Adipocyte (in vitro differentiated cells): Measurements from ENCODE around the gene SLC2A2.

Experiments
- DNase-seq: peaks from one replicate; pipeline ENCODE4 v3.0.0-alpha.2; 2015; ENCODE audit warnings: low read depth
- H3K27me3 ChIP-seq: replicated peaks from 2 replicates; pipeline ENCODE4 v1.7.0; 2013; ENCODE audit warnings: mild to moderate bottlenecking, low read length, moderate library complexity; ENCODE audit not compliant: control insufficient read depth, insufficient read depth
- H3K36me3 ChIP-seq: 2 replicates; pipeline ENCODE4 v1.7.0; 2013; ENCODE audit warnings: low read length, mild to moderate bottlenecking, moderate library complexity; ENCODE audit not compliant: control insufficient read depth, insufficient read depth, severe bottlenecking
- H3K4me1 ChIP-seq: 2 replicates; pipeline ENCODE4 v1.7.0; 2013; ENCODE audit warnings: mild to moderate bottlenecking, low read length, moderate library complexity; ENCODE audit not compliant: control insufficient read depth, insufficient read depth
- H3K4me3 ChIP-seq: 2 replicates; pipeline ENCODE4 v1.7.0; 2013; ENCODE audit warnings: mild to moderate bottlenecking, low read length, moderate library complexity
- H3K9ac ChIP-seq: 2 replicates; pipeline ENCODE4 v1.7.0; 2013; ENCODE audit warnings: mild to moderate bottlenecking, low read length, moderate library complexity
- H3K9me3 ChIP-seq: 2 replicates; pipeline ENCODE4 v1.7.0; 2013; ENCODE audit warnings: mild to moderate bottlenecking, low read length, moderate library complexity; ENCODE audit not compliant: control insufficient read depth

The SLC2A2 gene

DNA sequence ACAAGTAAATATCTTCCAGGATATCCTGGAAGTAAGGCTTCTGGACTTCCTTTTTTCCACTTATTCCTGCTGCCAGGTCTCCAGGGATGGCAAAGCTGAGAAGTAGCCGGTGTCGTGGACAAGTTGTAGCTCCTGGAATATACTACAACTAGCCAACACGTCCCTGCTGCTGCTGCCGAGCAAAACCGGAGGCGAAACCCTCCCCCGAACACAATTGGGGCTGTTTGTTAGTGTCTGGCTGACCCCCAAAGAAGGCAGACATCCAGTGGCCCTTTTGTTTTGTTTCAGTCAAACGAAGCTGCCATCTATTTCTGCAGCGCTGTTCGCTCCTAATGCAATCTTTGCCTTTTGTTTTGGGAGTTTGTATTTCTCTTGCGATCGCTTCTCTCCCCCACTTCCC is 72.8 kb downstream of the SLC2A2 start:
- Histone ChIP-seq H3K4me3 (no peak overlapping the region), H3K9me3 (no peaks in the 10 kb centered on the region), H3K9ac (no peak overlapping the region), H3K27me3 (no peaks in the 10 kb centered on the region), H3K4me1 (no peaks in the 10 kb centered on the region), H3K36me3 (no peaks in the 10 kb centered on the region)
- no peak for DNase-seq

- Histone ChIP-seq H3K36me3 (no peaks in the 10 kb centered on the region), H3K9ac (no peak overlapping the region), H3K4me3 (no peak overlapping the region), H3K9me3 (no peaks in the 10 kb centered on the region), H3K4me1 (no peaks in the 10 kb centered on the region), H3K27me3 (no peaks in the 10 kb centered on the region)
- DNase-seq: no peak
Observed at GRCh38 chr3:170953229-170953628, 73.3 kb downstream of the SLC2A2 start.

DNA sequence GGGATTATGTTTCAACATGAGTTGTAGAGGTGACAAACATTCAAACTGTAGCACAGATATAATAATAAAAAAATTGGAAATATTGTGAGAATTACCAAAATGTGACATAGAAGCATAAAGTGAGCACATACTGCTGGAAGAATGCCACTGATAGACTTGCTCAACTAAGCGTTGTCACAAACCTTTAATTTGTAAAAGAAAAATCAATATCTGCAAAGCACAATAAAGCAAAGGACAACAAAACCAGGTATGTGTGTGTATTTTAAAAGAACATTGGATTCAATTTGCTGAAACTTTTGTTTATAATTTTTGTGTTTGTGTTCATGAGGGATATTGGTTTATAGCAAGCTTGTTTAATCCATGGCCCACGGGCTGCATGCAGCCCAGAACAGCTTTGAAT is 77.3 kb downstream of the SLC2A2 start:
- H3K27me3 ChIP-seq: no peaks in the 10 kb centered on the region
- H3K9ac ChIP-seq: no peak overlapping the region
- no peaks in the 10 kb centered on the region for H3K36me3 ChIP-seq
- H3K4me3 ChIP-seq: no peak overlapping the region
- H3K9me3 ChIP-seq: no peaks in the 10 kb centered on the region
- H3K4me1 ChIP-seq: no peaks in the 10 kb centered on the region
- no peak for DNase-seq

DNA sequence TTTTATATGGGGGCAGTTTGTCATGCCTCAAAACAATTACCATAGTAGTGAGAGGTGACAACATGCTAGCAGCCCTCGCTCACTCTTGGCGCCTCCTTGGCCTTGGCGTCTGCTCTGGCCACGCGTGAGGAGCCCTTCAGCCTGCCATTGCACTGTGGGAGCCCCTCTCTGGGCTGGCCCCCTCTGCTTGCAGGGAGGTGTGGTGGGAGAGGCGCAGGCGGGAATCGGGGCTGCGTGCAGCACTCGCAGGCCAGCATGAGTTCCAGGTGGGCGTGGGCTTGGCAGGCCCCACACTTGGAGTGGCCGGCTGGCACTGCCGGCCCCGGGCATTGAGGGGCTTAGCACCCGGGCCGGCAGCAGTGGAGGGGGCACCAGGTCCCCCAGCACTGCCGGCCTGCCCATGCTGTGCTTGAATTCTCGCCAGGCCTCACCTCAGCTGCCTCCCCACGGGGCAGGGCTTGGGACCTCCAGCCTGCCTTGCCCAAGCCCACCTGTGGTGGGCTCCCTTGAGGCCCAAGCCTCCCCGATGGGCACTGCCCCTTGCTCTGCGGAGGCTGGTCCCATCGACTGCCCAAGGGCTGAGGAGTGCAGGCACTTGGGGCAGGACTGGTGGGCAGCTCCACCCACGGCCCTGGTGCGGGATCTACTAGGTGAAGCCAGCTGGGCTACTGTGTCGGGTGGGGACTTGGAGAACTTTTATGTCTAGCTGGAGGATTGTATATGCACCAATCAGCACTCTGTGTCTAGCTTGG is 79.3 kb downstream of the SLC2A2 start:
- Histone ChIP-seq H3K36me3 (no peaks in the 10 kb centered on the region), H3K9ac (no peak overlapping the region)
- DNase-seq: no peak

More for the DNA sequence above, 79.3 kb downstream of the SLC2A2 start:
- H3K27me3 ChIP-seq: no peaks in the 10 kb centered on the region
- no peaks in the 10 kb centered on the region for H3K4me1 ChIP-seq
- H3K4me3 ChIP-seq: no peak overlapping the region
- H3K9me3 ChIP-seq: no peaks in the 10 kb centered on the region
